NT2/D1 (cell line): ENCODE data around the gene MTM1.

Experiments used
- YY1 ChIP-seq: IDR thresholded peaks from 2 replicates; pipeline ENCODE4 v1.6.1; 2011; ENCODE audit not compliant: insufficient read length, insufficient read depth
- ZNF274 ChIP-seq: IDR thresholded peaks from 2 replicates; pipeline ENCODE4 v1.6.1; 2011; ENCODE audit warnings: mild to moderate bottlenecking, low read depth, low read length

DNA sequence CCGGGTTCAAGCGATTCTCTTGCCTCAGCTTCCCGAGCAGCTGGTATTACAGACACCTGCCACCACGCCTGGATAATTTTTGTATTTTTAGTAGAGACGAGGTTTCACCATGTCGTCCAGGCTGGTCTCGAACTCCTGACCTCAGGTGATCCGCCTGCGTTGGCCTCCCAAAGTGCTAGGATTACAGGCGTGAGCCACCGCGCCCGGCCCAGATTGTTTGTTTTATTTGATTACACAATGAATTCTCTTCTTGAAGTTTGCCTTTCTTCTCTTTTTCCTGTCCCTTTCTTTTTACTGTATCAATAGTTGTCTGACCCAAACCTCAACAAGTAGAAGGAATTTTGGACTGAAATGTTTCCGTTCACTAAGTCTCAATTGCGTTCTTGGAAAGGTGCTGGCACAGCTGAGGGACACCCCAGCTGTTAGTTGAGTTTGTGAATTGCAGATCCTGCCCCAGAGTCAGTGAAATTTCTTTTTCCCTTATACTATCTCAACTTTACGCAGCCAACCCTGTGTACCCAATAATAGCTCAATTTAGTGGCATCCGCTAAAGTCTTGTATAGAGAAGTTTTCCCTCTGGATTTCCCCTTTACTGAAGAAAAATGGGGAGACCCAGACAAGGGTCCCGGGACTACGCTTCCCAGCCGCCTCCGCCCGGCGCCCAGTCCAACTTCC lies 639 bp upstream of the MTM1 start:
- TF ChIP-seq YY1 = no peak
- no peak for TF ChIP-seq ZNF274
